HL-60 (cell line): ENCODE measurements around the gene SLBP.

Source experiments
- GABPA ChIP-seq: IDR thresholded peaks from 2 replicates; pipeline ENCODE4 v1.6.1; 2012; ENCODE audit warnings: low read depth
- POLR2AphosphoS5 ChIP-seq: IDR thresholded peaks from 2 replicates; pipeline ENCODE4 v1.6.1; 2012; ENCODE audit warnings: low read depth
- TF ChIP-seq, protein P1 (sequence below): IDR thresholded peaks from one replicate; pipeline ENCODE4 v1.5.1; 2011; ENCODE audit warnings: low read length, control low read depth, inconsistent platforms; ENCODE audit not compliant: insufficient read depth

DNA sequence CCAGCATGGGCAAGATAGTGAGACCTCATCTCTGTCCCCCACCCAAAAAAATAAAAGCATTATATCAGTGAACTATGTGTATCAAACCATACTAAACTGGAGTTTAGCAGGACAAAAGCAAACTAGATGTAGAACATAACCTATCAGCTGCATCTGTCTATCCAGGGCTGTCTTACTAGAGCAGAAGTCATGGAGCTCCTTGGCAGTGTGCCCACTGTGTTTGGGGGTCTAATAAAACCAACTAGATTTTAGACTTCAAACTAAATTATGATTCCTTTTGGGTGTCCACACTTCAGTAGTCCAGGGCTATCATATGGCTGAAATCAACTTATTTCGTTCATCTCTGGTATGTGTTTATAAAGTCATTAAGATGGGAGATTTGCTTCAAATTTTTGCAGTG is 8.3 kb downstream of the SLBP start:
- TF ChIP-seq, protein P1, sequence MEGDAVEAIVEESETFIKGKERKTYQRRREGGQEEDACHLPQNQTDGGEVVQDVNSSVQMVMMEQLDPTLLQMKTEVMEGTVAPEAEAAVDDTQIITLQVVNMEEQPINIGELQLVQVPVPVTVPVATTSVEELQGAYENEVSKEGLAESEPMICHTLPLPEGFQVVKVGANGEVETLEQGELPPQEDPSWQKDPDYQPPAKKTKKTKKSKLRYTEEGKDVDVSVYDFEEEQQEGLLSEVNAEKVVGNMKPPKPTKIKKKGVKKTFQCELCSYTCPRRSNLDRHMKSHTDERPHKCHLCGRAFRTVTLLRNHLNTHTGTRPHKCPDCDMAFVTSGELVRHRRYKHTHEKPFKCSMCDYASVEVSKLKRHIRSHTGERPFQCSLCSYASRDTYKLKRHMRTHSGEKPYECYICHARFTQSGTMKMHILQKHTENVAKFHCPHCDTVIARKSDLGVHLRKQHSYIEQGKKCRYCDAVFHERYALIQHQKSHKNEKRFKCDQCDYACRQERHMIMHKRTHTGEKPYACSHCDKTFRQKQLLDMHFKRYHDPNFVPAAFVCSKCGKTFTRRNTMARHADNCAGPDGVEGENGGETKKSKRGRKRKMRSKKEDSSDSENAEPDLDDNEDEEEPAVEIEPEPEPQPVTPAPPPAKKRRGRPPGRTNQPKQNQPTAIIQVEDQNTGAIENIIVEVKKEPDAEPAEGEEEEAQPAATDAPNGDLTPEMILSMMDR: no peak
- TF ChIP-seq POLR2AphosphoS5 (no peak), GABPA (no peak)
